Left lung (tissue), 10 donors: Measurements from ENCODE around the gene TGM2. TPM values are rescaled to one million over a fixed set of nuclear protein-coding genes. Genes with fewer than 3 reads are reported as not detected.
A peak's percentile ranks its signal among the peaks of the same experiment; 100 is the strongest.

Experiments used
- ATAC-seq: fragments of 200-7000 bp; cut with Tn5 transposase; one replicate; pipeline ENCODE4 v1.9.1; 2020; ENCODE audit warnings: moderate library complexity
- DNase-seq, 4 donors: peaks; one replicate each; pipeline ENCODE4 v3.0.0-alpha.2; 2013 to 2020
- H3K27ac ChIP-seq, 2 donors: fragments of 200-600 bp; sonication (generic) in 1 of 2; one replicate each; pipeline versions ENCODE4 v1.5.0 to v1.8.0; 2020 to 2021
- H3K27me3 ChIP-seq, 2 donors: fragments of 200-600 bp; sonication (generic) in 1 of 2; one replicate each; pipeline versions ENCODE4 v1.5.0 to v1.8.0; 2020 to 2021
- H3K36me3 ChIP-seq, 2 donors: fragments of 200-600 bp; sonication (generic) in 1 of 2; one replicate each; pipeline versions ENCODE4 v1.5.0 to v1.8.0; 2020 to 2021
- H3K4me1 ChIP-seq, 2 donors: fragments of 200-600 bp; one replicate each; pipeline ENCODE4 v1.8.0; 2021
- H3K4me3 ChIP-seq, 2 donors: fragments of 200-600 bp; sonication (generic) in 1 of 2; one replicate each; pipeline versions ENCODE4 v1.5.0 to v1.8.0; 2020 to 2021; ENCODE audit warnings: mild to moderate bottlenecking in 1 of 2
- H3K9me3 ChIP-seq, 2 donors: fragments of 200-600 bp; sonication (generic) in 1 of 2; one replicate each; pipeline versions ENCODE4 v1.5.0 to v1.8.0; 2020 to 2021
- intact Hi-C, 2 donors: fragments of 100-400 bp; cut with DNase I; formaldehyde crosslinking; loops; one replicate each; pipeline versions ENCODE4 v1.11.2 to v1.14.2; 2022
- polyA plus RNA-seq, 6 donors: library from polyadenylated mRNA; unstranded; fragments of 120-200 nt; gene quantifications; one replicate each; pipeline ENCODE4 v1.2.1, GENCODE V29; 2013; ENCODE audit not compliant: insufficient read length in 6 of 6
- total RNA-seq, 2 donors: library from RNA; stranded (reverse); fragmentation: NEBNext Ultra II Directional; extraction: Animal tissue kit (Norgen Biotek cat#: 25700); gene quantifications; one replicate each; pipeline ENCODE4 v1.2.1, GENCODE V29; 2021
- TF ChIP-seq, protein P1 (sequence below), 2 donors: fragments of 200-600 bp; sonication (generic) in 1 of 2; IDR thresholded peaks; one replicate each; pipeline versions ENCODE4 v1.5.0 to v1.8.0; 2021; ENCODE audit warnings: antibody characterized with exemption in 2 of 2
- donor health status: DM: no; HTN: yes; CAD: no.
- donor health status: DM: no; HTN: no; CAD: no.

Gene TGM2
- total and polyA plus RNA-seq, 8 donors = 89.0 to 391 (median 109) TPM

DNA sequence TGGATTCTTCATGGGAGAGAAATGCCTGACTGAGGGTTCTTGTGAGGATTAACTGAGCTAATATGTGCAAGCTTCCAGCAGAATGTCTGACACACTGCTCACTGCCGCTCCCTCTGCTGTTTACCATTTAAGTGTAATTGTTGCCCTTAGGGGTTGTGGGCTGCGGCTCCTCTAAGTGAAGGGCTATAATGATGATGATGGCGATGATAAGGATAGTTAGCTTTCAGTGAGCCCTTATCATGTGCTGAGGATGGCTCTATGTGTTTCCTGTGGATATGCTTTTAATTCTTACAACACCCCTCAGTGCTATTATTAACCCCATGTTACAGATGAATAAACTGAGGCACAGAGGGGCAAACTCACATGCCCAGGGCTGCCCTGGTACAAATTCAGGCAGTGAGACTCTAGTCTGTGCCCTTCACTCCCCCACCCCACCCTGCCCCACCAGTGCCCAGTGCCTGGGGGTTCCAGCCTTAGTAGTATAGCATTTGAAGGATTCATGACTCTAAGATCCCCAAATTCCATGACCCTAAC lies 33.4 kb downstream of the TGM2 start:
- Histone ChIP-seq H3K36me3 (peaks cover 0 to 50% of the 10 kb centered on the region in 2 donors), H3K4me3 (no peak overlapping the region), H3K27me3 (no peaks in the 10 kb centered on the region), H3K4me1 (peaks cover 3 to 25% of the 10 kb centered on the region in 2 donors), H3K27ac (no peak overlapping the region), H3K9me3 (no peaks in the 10 kb centered on the region)
- intact Hi-C loops = no loop called here
- DNase-seq (no peak), ATAC-seq (no peak)
- TF ChIP-seq, protein P1, sequence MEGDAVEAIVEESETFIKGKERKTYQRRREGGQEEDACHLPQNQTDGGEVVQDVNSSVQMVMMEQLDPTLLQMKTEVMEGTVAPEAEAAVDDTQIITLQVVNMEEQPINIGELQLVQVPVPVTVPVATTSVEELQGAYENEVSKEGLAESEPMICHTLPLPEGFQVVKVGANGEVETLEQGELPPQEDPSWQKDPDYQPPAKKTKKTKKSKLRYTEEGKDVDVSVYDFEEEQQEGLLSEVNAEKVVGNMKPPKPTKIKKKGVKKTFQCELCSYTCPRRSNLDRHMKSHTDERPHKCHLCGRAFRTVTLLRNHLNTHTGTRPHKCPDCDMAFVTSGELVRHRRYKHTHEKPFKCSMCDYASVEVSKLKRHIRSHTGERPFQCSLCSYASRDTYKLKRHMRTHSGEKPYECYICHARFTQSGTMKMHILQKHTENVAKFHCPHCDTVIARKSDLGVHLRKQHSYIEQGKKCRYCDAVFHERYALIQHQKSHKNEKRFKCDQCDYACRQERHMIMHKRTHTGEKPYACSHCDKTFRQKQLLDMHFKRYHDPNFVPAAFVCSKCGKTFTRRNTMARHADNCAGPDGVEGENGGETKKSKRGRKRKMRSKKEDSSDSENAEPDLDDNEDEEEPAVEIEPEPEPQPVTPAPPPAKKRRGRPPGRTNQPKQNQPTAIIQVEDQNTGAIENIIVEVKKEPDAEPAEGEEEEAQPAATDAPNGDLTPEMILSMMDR (IDR thresholded peaks at IDR 0.05) = no peak

GRCh38 chr20:38130687-38131587 lies 34.1 kb downstream of the TGM2 start:
- TF ChIP-seq, protein P1 (IDR thresholded peaks at IDR 0.05) = no peak
- Histone ChIP-seq H3K27ac (no peak overlapping the region), H3K4me3 (no peak overlapping the region), H3K27me3 (no peaks in the 10 kb centered on the region), H3K4me1 (peaks cover 8 to 24% of the 10 kb centered on the region in 2 donors), H3K9me3 (no peaks in the 10 kb centered on the region), H3K36me3 (peaks cover 0 to 44% of the 10 kb centered on the region in 2 donors)
- no peak for DNase-seq
- no peak for ATAC-seq
- intact Hi-C loops = no loop called here

DNA sequence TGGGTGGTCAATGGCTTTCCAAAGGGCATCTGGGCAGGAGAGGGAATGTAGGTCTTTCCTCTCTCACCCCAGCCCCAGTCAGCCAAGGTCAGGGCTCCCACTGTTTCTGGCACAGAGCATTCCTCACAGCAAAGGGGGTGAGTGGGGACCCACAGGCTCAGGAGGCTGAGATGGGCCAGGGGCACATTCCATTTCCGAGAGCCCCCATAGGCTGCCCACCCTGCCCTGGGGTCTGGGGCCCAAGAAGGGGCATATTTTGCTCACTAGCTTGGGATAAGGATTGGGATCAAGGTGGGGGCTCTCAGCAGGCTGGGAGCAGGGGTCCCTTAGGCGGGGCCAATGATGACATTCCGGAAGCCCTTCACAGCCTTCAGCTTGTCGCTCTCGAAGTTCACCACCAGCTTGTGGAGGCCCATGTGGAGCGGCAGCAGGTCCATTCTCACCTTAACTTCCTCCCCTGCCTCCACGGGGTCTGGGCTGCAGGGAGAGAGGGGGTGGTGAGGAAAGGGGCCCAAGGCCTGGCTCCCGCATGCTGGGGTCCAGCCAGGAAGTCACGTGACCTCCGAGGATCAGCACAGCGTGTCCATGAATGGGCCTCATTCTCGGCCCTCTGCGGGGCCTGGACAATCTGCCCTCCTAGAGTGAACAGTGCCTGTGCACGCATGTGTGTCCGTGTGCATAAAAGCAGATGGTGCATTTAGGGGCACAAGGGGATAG lies 35.0 kb downstream of the TGM2 start:
- no peaks in the 10 kb centered on the region for H3K9me3 ChIP-seq
- H3K4me3 ChIP-seq = no peak overlapping the region
- H3K27me3 ChIP-seq = no peaks in the 10 kb centered on the region
- intact Hi-C loops = no loop called here
- TF ChIP-seq, protein P1 (IDR thresholded peaks at IDR 0.05) = no peak
- peaks cover 8 to 15% of the 10 kb centered on the region in 2 donors for H3K4me1 ChIP-seq
- H3K36me3 ChIP-seq = peaks cover 0 to 39% of the 10 kb centered on the region in 2 donors
- H3K27ac ChIP-seq = peak overlapping the region in 1 of 2 donors; percentile 9
- ATAC-seq = no peak
- DNase-seq = peak in 1 of 4 donors; percentile 37

DNA sequence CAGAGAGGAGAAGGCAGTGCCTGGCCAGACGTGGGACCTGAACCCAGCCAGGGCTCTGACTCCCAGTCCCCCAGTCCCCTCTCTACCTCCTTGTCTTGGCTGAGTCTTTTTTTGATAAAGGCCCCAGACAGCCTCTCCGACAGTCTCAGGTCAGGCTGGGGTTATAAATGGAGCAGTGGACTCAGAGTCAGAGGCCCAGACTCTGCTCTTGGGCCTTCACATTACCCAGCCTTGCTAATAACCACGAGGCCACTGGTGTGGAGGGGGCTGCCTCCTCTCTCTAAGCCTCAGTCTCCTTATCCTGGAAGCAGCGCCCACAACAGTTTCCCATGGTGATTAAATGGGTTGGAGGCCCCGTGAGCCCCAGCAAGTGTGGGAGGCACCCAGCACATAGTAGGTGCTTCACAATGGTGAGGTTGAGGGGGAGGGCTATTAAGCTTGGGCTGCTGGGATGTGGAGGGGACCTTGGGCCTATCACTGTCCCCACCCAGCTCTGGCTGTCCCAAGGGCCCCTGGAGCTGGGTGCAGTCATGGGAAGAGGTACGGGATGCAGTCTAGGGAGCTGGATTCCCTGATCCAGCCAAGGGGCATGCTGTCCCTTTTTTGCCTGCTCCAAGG lies 35.7 kb downstream of the TGM2 start:
- H3K4me3 ChIP-seq = no peak overlapping the region
- TF ChIP-seq, protein P1 (IDR thresholded peaks at IDR 0.05) = no peak
- intact Hi-C loops = no loop called here
- ATAC-seq = no peak
- H3K9me3 ChIP-seq = no peaks in the 10 kb centered on the region
- H3K36me3 ChIP-seq = peaks cover 0 to 39% of the 10 kb centered on the region in 2 donors
- no peak for DNase-seq
- H3K27ac ChIP-seq = peak overlapping the region in 1 of 2 donors; percentile 2
- H3K4me1 ChIP-seq = peaks cover 8% of the 10 kb centered on the region in 2 donors
- H3K27me3 ChIP-seq = no peaks in the 10 kb centered on the region
